Activated T-cell treated with anti-CD3 and anti-CD28 coated beads for 48 hours (primary cell): ENCODE measurements around the gene NEURL1.
A peak's percentile ranks its signal among the peaks of the same experiment; 100 is the strongest.

Source experiments
- DNase-seq: peaks from one replicate; pipeline ENCODE4 v3.0.0-alpha.2; 2020; ENCODE audit warnings: low read depth

NEURL1 gene

GRCh38 chr10:103564116-103564501 lies 70.6 kb downstream of the NEURL1 start:
- DNase-seq = no peak

GRCh38 chr10:103564776-103565520 lies 71.4 kb downstream of the NEURL1 start:
- peak; percentile 45 for DNase-seq

DNA sequence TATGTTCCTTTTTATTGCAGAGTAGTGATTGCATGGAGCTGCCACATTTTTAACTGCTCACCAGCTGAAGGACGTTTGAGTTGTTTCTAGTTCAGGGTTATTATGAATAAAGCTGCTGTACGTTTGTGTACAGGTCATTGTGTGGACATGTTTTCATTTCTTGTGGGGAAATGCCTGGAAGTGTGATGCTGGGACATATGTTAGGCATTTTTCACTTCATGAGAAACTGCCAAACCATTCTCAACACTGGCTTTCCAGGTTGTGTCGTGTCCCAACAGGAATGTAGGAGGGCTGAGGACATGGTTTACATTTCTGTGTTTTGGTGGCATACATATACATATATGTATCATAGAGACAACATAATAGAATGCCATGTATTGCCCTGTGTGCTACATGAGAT lies 73.0 kb downstream of the NEURL1 start:
- DNase-seq = no peak

GRCh38 chr10:103568505-103568904 lies 75.0 kb downstream of the NEURL1 start:
- no peak for DNase-seq

- no peak for DNase-seq
Observed at GRCh38 chr10:103569896-103570295, 76.4 kb downstream of the NEURL1 start.

- no peak for DNase-seq
Observed at GRCh38 chr10:103570844-103571655, 77.5 kb downstream of the NEURL1 start.

- DNase-seq = no peak
Observed at GRCh38 chr10:103571656-103571975, 78.1 kb downstream of the NEURL1 start.

DNA sequence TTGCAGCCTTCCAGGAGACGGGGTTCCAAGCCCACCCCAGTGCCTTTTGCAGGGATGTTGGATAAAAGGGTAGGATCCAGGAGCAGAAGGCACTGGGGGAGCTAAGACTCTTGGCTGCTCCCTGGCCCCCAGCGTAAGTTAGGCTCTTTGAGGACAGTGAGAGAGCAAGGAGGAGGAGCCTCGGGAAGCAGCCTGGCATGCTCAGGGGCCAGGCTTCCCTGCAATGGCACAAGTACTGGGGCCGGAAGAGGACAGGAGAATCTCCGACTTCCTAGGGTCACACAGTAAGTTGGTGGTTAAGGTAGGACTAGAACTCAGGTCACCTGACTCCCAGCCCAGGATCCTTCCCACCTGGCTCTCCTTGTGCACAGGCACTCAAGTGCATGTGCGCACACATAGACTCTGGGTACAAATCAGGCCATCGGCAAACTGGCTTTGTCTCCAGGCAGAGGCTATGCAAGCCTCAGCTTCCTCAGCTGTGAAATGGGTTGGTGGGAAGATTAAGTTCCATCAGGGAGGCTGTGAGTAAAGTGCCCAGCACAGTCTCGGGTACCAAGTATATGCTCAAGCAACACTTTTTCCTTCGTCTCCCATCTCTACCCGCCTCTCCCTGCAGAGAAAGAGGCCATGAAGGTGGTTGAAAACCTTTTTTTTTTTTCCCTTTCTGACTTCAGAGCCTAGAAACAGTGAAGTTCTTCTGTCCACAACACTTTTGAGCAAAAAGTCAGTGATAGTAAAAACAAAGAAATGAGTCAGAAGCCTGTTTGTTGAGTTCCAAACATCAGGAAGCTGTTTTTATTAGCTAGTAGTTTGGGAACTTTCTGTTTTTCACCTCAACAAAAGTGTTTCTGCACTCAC lies 79.1 kb downstream of the NEURL1 start:
- DNase-seq = no peak

DNA sequence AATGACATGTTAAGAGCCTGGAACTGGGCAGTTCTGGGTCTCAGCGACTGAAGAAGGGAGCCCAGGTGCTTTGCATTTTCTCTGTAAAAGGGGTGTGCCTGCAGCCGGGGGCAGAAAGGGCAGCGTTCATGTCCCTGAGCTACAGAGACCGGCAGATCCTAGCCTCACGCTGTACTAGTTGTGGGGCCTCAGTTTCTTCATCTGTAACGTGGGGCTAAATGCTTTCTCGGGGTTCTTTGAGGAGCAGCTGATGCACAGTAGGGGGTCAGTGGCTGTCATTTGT lies 79.6 kb downstream of the NEURL1 start:
- no peak for DNase-seq

DNA sequence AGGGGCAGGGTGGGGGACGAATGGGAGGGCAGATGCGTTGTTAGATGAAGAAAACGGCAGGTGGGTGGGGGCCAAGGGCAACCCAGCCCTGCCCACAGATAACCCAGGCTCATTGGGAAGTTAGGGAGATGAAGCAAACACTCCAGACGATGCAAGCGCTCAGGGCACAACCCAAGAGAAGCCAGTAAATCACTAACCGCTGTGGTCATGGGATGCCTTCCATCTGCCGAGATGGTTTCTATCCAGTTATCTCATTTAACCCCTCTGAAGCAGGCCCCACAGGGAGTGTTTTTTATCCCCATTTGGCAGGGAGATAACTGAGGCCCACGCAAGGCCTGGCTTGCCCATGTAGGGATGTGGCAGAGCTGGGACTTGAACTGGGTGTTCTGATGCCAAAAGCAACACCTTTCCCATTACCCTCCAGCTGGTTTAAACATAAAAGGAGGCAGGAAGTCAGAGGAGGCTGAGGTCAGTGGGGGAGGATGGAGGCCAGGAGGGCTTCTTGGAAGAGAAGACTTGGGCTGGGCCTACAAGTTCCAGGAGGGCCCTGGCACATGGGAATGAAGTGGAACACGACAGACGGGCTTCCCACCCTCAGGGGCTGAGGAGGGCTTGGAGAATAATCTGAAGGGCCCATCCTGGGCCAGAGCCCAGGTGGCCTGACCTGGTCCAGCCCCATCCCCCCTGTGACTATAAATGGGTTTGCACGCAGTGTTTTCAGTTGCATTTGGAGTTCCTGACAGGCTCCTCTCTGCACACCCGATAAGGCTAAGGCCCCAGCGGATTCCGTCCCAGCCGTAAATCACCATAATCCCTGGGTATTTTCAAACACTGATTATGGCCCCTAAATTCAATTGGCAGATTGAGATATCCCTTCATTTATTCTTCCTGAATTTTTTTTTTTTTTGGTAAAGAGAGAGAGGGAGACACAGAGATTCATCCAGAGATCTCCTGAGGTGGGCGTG lies 80.9 kb downstream of the NEURL1 start:
- no peak for DNase-seq

GRCh38 chr10:103575416-103576075 lies 82.0 kb downstream of the NEURL1 start:
- DNase-seq = no peak

DNA sequence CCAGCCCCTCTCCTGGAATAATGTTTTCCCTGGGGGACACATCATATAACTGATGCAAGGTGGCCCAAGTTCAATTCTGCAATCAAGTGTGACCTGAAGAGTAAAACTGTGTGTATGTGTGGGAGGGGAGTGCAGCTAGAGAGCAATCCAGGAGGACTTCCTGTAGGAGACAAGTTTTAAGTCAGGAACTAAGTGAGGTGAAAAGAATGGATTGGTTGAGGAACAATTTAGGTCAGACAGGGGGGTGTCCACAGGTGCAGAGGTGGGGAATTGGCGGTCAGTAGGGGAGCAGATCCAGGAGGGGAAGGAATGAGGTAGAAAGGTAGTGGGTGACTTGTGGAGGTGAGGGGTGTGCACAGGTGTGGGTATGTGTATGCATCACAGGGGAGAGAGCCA lies 82.6 kb downstream of the NEURL1 start:
- no peak for DNase-seq

DNA sequence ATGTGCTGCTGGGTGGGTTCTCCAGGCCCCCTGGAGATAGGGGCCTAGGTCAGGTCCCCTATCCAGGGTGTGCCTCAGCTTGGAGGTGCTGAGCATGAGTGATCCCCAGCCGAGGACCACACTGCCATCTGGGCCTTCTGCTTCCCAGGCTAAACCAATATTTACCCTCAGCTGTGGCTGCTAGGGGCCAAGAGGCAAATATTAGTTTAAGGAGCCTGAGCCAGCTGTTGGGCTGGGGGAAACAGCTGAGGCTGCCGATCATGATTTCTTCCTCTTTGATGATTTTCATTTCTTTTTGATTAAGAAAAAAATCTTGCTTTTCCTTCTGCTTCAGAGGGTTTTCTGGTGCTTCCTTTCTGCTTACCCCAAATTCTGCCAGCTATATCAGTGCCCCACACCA lies 83.4 kb downstream of the NEURL1 start:
- no peak for DNase-seq

DNA sequence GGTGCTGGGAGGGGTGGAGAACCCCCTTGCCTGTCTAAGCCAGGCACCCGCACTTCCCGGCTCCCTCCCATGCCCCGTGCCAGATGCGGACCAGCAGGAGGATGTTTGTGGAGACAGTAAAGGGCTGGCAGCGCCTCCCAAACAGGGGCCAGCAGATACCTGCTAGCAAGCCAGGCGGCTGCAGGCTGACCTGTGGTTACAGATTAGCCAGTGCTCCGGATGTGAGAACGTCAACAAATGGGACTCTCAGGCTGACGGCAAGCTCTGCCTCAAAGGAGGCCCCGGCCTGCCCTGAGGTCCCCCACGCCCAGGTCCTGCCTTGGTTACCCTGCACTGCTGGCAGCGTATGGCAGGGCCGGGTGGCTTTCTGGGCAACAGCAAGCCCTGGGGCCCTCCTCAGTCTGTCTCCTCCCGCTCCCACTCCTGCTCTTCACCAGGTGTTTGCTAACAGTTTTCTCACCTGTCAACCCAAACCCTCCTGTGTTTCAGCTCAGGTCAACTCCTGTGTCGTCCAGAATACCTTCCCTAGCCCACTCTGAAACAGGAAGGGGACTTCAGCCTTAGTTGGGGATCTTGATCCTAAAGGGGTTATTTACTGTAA lies 85.4 kb downstream of the NEURL1 start:
- no peak for DNase-seq

DNA sequence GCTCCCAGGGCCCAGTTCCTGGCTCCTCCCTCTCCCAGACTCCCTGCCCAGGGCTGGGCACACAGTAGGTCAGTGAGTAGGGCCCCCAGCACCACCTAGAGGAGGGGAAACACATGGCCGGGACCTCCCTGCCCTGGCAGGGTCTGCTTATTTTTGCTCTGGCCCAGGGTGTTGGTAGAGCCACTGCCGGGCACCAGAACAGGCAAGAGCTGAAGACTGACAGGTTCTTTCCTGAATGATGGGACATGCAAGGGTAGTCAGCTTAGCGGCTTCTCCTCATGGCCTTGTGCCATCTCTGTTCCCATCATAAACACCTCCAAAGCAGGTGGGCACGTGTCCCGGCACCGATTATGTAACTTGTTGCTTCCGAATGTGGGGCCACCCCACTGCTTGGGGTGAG lies 86.5 kb downstream of the NEURL1 start:
- no peak for DNase-seq

- no peak for DNase-seq
Observed at GRCh38 chr10:103580430-103580829, 86.9 kb downstream of the NEURL1 start.

DNA sequence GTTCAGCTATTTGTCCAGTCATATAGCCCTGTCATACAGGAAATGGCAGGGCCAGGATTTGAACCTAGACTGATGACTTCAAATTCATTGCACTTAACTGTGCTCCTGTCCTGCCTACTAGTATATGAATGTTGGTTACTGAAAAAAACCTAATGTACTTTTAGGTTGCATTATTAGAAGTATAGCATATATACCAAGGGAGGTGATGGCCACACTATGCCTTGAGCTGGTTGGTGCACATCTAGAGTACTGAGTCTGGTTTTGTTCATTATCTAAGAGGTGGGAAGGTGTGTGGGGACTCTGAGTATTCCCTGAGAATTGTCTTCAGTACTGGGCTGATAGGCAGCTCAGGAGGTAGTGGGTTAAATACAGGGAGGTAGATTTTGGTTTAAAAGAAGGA lies 88.0 kb downstream of the NEURL1 start:
- DNase-seq = no peak

GRCh38 chr10:103582331-103583123 lies 89.0 kb downstream of the NEURL1 start:
- DNase-seq = no peak

GRCh38 chr10:103583871-103584215 lies 90.3 kb downstream of the NEURL1 start:
- no peak for DNase-seq
